Subcutaneous abdominal adipose tissue (tissue), 5 donors: ENCODE measurements around the gene TCERG1L.

Experiments
- H3K27ac ChIP-seq: one replicate; pipeline ENCODE4 v1.7.0; 2013; ENCODE audit warnings: low read depth, mild to moderate bottlenecking, inconsistent platforms, low read length, moderate library complexity
- H3K27me3 ChIP-seq, 5 donors: one replicate each; pipeline ENCODE4 v1.7.0; 2013; ENCODE audit warnings: low read length in 5 of 5, inconsistent platforms in 1 of 5; ENCODE audit not compliant: control insufficient read depth in 5 of 5, insufficient read depth in 4 of 5
- H3K36me3 ChIP-seq, 5 donors: one replicate each; pipeline ENCODE4 v1.7.0; 2013; ENCODE audit warnings: low read length in 5 of 5; ENCODE audit not compliant: control insufficient read depth in 5 of 5, insufficient read depth in 5 of 5
- H3K4me1 ChIP-seq, 5 donors: one replicate each; pipeline ENCODE4 v1.7.0; 2013; ENCODE audit warnings: low read length in 5 of 5, mild to moderate bottlenecking in 3 of 5, moderate library complexity in 1 of 5; ENCODE audit not compliant: control insufficient read depth in 5 of 5, insufficient read depth in 5 of 5
- H3K4me3 ChIP-seq, 5 donors: one replicate each; pipeline ENCODE4 v1.7.0; 2013; ENCODE audit warnings: low read length in 5 of 5, low read depth in 1 of 5
- H3K9ac ChIP-seq, 5 donors: one replicate each; pipeline ENCODE4 v1.7.0; 2013; ENCODE audit warnings: low read length in 5 of 5, mild to moderate bottlenecking in 4 of 5, moderate library complexity in 3 of 5
- H3K9me3 ChIP-seq, 5 donors: one replicate each; pipeline ENCODE4 v1.7.0; 2013; ENCODE audit warnings: low read length in 5 of 5; ENCODE audit not compliant: control insufficient read depth in 5 of 5
- donor health status: healthy.
- donor health status: healthy.
- donor health status: healthy.
- donor health status: healthy.
- donor health status: healthy.

Gene TCERG1L

DNA sequence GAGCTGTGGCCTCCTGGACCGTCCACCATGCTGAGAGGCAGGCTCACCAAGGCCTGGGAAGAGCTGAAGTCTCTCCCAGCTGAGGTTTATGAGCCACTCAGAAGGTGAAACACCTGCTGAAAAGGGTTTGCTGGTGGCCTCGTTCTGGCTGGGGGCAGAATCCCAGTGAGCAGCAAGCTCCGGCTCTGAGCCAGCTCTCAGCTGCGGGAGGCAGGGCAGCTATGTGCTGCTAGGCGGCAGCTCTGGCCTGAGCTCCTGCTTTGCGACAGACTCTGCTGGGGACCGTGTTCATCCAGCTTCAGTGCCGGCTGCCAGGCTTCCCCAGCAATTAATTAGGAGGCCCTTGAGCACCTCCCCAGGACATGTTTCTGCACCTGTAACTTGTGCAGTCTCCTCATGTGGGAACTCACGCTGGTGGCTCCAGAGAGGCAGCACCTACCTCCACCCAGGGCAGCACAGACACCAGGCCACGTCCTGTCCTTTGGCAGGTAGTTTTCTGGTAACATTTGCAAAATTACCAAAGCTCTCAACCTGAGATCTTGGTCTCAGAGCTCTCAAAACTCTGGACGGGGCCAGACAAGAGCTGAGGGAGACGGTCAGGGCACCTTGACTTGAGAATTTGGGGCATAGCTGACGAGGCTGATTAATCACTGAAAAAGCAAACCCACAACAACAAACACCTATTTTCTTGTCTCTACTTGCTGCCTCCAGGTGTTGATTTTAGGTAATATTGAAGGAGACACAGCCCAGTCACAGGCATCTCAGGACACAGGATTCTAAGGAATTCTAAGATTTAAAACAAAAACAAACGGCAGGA lies 185.0 kb downstream of the TCERG1L start:
- Histone ChIP-seq H3K4me3 (no peak overlapping the region), H3K9ac (no peak overlapping the region), H3K9me3 (peaks cover 0 to 7% (median 4%) of the 10 kb centered on the region in 5 donors)

DNA sequence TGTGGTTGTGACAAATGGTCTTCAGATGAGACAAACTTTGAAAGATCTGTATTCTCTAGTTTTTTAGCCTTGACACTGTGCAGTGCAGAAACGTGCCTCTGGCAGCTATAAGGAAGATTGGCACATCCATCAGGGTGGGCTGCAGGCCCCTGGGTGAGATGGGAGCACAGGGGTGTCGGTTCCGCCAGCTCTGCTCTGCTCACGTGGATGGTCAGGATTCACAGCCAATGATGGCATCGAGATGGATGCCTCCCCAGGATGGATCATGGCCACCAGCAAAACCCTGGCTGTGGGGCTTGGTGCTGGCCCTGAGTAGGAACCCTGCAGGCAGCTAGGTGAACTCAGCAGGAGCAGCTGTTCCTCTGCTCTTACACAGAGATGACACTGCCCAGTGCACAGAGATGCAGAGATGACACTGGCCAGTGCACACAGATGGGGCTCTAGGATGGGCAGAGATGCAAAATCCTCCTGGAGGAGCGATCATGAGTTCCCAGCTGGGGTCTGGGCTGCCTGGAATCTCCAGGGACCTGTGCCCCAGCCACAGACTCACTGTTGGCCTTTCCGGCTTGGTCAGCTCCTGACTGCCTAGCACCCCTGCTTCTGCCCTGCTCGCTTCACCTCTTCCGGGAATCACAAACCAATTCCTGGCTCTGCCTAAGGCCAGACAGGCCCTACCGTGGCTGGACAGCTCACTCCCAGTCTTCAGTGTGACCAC lies 185.9 kb downstream of the TCERG1L start:
- peaks cover 0 to 8% (median 4%) of the 10 kb centered on the region in 5 donors for H3K9me3 ChIP-seq
- H3K27ac ChIP-seq = no peak overlapping the region
- no peaks in the 10 kb centered on the region for H3K36me3 ChIP-seq
- no peak overlapping the region for H3K9ac ChIP-seq
- H3K27me3 ChIP-seq = peaks cover 2 to 25% (median 13%) of the 10 kb centered on the region in 5 donors
- no peak overlapping the region for H3K4me3 ChIP-seq
- no peaks in the 10 kb centered on the region for H3K4me1 ChIP-seq

More for the DNA sequence above, 185.0 kb downstream of the TCERG1L start:
- Histone ChIP-seq H3K27me3 (peaks cover 2 to 27% (median 19%) of the 10 kb centered on the region in 5 donors), H3K27ac (no peak overlapping the region), H3K36me3 (no peaks in the 10 kb centered on the region), H3K4me1 (peaks cover 0 to 4% (median 0%) of the 10 kb centered on the region in 5 donors)

DNA sequence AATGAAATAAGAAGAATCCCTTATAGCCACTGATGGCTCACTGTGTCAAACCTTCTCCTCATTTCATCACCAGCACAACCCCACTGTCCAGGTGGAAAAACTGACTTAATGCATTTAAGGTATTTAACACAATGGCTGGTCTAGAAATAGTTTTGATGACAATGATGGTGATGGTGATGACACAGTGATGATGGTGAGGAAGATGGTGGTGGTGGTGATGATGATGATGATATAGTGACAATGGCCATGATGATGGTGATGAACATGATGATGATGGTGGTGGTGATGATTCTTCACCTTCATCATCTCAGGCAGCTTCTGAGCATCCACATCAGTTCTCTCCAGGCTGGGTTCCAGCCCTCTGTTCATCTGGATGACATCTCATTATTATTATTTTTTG lies 186.6 kb downstream of the TCERG1L start:
- Histone ChIP-seq H3K9ac (no peak overlapping the region), H3K4me1 (no peaks in the 10 kb centered on the region), H3K36me3 (no peaks in the 10 kb centered on the region), H3K27ac (no peak overlapping the region), H3K27me3 (peaks cover 2 to 21% (median 15%) of the 10 kb centered on the region in 5 donors), H3K9me3 (peaks cover 0 to 8% (median 4%) of the 10 kb centered on the region in 5 donors), H3K4me3 (no peak overlapping the region)

DNA sequence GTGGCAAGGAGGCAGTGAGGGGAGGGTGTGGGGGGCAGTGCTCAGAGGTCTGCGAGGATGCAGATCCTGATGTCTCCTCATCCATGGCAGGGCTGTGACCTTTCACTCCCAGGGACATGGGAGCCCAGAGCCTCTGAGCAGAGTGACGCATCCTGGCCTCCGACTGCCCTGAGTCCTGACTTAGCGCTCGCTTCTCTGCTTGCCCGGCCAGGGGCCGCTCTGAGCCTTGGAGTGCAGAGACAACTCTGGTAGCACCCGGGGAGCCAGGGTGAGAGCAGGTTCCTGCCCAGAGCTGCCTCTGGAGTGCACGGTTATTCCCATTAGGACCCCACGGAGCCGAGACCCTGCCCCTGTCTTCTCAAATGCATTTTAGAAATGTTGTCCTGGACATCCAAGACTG lies 188.0 kb downstream of the TCERG1L start:
- Histone ChIP-seq H3K27ac (no peak overlapping the region), H3K27me3 (peaks cover 2 to 20% (median 15%) of the 10 kb centered on the region in 5 donors), H3K9ac (no peak overlapping the region), H3K36me3 (no peaks in the 10 kb centered on the region), H3K9me3 (peaks cover 0 to 8% (median 4%) of the 10 kb centered on the region in 5 donors), H3K4me1 (no peaks in the 10 kb centered on the region), H3K4me3 (no peak overlapping the region)

DNA sequence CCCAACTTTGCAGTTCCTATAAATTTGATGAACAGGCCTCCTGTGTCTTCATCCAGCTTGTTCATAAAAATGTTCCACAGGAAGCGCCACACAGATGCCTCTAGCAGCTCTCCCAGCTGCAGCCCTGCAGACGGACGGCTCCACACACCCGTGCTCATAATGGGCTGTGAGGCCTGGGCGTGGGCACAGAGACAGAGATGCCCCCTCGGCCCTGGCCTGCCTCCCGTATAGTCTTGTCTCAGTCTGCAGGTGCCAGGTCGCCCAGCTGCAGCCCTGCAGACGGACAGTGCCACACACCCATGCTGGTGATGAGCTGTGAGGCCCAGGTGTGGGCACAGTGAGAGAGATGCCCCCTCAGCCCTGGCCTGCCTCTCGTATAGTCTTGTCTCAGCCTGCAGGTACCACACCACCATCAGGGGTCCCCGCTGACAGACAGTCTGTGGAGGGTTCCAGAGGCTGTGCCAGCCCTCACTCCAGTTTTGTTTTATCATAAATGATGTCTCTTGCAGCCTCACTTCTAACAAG lies 189.9 kb downstream of the TCERG1L start:
- no peak overlapping the region for H3K4me3 ChIP-seq
- H3K27me3 ChIP-seq = peaks cover 0 to 15% (median 14%) of the 10 kb centered on the region in 5 donors
- no peak overlapping the region for H3K27ac ChIP-seq
- H3K9ac ChIP-seq = no peak overlapping the region
- H3K4me1 ChIP-seq = no peaks in the 10 kb centered on the region
- peaks cover 0 to 8% (median 4%) of the 10 kb centered on the region in 5 donors for H3K9me3 ChIP-seq
- H3K36me3 ChIP-seq = no peaks in the 10 kb centered on the region

DNA sequence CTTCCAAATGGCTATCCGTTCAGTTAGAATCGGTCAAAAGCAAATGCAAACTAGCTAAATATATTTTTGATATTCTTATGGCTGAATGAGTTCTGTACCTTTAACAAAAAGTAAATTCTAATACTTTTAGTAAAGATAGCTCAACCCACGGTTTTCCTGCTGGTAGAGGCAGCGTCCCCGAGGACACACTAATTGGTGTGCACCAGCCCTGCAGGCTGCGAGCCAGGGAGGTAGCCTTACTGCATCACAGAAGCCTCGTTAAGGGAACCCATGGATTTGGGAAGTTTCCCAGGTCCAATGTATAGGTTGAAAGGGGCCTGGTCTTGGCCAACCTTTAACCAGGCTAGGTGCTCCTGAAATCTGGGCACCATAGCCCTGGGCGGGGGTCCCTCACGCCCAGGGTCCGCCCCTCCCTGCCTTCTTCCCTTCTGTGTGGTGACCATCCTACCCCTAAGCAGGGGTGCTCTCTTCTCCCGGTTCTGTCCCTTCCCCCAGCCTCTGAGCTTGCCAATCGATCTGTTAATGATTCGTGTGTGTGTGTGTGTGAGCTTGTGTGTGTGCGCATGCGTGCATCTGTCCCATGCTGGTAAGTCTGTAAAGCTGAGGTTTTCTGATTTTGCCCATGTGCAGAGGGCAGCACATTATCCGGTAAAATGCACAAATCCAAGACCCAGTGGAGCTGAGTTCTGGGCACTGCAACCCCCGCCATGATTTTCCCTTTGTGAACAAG lies 191.7 kb downstream of the TCERG1L start:
- H3K4me3 ChIP-seq = no peak overlapping the region
- H3K9ac ChIP-seq = no peak overlapping the region
- H3K27me3 ChIP-seq = peaks cover 0 to 5% (median 4%) of the 10 kb centered on the region in 5 donors
- H3K36me3 ChIP-seq = no peaks in the 10 kb centered on the region
- H3K27ac ChIP-seq = no peak overlapping the region
- H3K4me1 ChIP-seq = no peaks in the 10 kb centered on the region
- peaks cover 0 to 8% (median 4%) of the 10 kb centered on the region in 5 donors for H3K9me3 ChIP-seq

DNA sequence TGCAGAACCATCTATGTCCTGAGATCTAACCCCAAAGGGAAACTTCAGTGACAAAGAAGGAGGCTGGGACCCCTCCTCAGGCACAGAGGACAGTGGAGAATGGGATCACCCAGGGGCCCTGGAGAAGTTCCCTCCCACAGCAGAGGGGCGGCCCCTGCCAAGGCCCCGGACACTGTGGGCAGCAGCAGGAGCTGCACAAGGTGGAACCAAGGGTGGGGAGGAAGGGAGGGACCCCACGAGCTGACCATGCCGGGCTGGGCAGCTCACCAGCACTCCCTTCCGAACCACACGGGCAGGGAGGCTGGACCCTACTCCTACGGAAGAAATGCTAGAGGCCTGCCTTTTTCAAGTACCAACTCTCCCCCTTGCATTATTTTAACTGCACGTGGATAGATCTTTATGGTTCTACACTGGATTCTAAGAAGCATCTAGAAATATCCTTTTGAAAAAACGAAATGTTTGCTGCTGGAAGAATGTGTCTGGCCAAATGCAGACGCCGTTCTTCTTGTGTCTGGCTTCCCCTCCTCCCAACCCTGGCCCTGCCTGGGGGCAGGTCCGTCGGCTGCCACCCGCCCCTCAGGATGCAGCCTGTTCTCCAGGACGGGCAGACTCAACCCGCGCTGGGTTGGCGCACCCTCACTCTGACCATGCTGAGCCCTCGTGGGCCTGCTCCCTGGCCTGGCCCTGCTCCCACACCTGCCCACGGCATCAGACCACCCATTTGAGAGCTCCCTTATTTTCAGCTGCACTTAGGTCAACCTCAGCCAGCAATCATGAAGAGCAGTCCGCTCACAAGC lies 193.9 kb downstream of the TCERG1L start:
- Histone ChIP-seq H3K4me3 (no peak overlapping the region), H3K27me3 (peaks cover 0 to 13% (median 5%) of the 10 kb centered on the region in 5 donors), H3K4me1 (no peaks in the 10 kb centered on the region), H3K27ac (no peak overlapping the region), H3K9ac (no peak overlapping the region), H3K9me3 (peaks cover 0 to 7% (median 3%) of the 10 kb centered on the region in 5 donors), H3K36me3 (no peaks in the 10 kb centered on the region)

DNA sequence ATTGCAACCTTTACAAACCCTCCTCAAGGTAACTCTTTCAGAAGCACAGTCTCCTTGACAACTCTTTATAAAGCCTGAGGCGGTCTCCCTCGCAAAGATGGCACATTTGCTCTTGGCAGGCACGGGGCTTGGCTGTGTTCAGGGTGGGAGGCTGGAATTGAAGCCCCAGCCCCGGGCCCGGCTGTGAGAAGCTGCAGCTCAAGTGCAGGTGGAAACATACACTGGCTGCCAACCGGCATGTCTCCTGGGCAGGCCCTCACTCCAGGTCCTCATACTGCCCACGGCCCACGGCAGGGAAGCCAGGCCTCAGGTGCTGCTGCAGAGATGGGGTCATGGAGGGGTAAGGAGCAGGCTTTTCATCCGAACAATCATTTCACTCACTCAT lies 194.5 kb downstream of the TCERG1L start:
- H3K27me3 ChIP-seq = peaks cover 0 to 13% (median 6%) of the 10 kb centered on the region in 5 donors
- H3K27ac ChIP-seq = no peak overlapping the region
- peaks cover 0 to 3% (median 0%) of the 10 kb centered on the region in 5 donors for H3K9me3 ChIP-seq

More for the DNA sequence above, 194.5 kb downstream of the TCERG1L start:
- Histone ChIP-seq H3K4me1 (no peaks in the 10 kb centered on the region), H3K4me3 (no peak overlapping the region), H3K36me3 (no peaks in the 10 kb centered on the region), H3K9ac (no peak overlapping the region)
